IPS-18a (cell line): ENCODE results near the gene SMIM15.
"Not testable (repeated sequence)": the region's sequence is repeated elsewhere in the genome, so short reads cannot be mapped to it uniquely, and the experiment has no call there.

ENCODE experiments used
- H3K27ac ChIP-seq: one replicate; pipeline ENCODE4 v1.5.1; 2013; ENCODE audit warnings: low read length
- H3K27me3 ChIP-seq: one replicate; pipeline ENCODE4 v1.6.1; 2013; ENCODE audit warnings: mild to moderate bottlenecking, low read length; ENCODE audit not compliant: control insufficient read depth, insufficient read depth
- H3K36me3 ChIP-seq: one replicate; pipeline ENCODE4 v1.6.1; 2013; ENCODE audit warnings: low read depth, low read length; ENCODE audit not compliant: control insufficient read depth
- H3K4me1 ChIP-seq: one replicate; pipeline ENCODE4 v1.6.1; 2013; ENCODE audit warnings: low read depth, low read length; ENCODE audit not compliant: control insufficient read depth
- H3K4me3 ChIP-seq: one replicate; pipeline ENCODE4 v1.5.1; 2013; ENCODE audit warnings: low read length
- H3K9ac ChIP-seq: one replicate; pipeline ENCODE4 v1.6.1; 2013; ENCODE audit warnings: mild to moderate bottlenecking, low read length, moderate library complexity
- H3K9me3 ChIP-seq: one replicate; pipeline ENCODE4 v1.6.1; 2013; ENCODE audit warnings: low read depth, low read length; ENCODE audit not compliant: control insufficient read depth

The SMIM15 gene

DNA sequence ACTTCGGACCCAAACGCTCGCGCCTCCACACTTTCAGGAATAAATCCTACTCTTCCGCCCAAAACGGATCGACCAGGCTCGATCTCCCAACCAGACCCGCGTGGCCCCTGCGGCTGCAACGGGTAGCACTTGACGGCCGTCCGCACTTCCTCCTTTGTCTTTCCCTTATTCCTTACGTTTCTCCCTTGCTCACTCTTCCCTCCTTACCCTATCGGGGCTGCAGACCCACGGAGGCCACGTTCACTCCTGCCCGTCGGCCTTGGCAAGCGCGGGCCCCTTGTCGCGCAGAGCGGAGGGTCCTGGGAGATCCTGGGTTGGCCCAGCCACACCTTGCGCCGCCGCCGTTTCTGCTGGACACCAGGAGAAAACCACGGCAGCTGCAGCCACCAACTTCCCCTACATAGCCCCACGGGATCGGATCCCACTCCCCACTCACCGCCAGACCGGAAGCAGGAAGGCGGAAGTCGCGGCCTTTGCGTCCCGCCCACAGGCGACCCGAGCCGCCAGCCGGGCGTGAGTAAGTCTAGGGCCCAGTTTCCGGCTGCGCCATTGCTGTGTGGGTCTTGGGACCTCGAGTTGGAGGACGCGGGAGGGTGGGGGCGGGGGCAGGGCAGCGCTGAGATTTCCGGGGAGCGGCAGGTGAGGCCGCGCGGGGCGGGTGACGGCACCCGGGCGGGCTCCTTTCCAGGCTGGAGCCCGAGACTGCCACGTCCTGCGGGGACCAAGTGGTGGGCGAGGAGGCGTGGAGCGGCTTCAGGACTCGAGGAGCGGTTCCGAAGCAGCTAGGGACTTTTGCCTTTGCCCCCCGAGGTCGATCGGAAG, at the start of gene SMIM15:
Gene SMIM15 (minus strand): TSS at position 459 of the 822 bp plus-strand sequence. CDS start 2,297 bp downstream, outside the sequence.
- H3K36me3 ChIP-seq: peaks cover 27% of the 10 kb centered on the region
- peaks cover 8% of the 10 kb centered on the region for H3K4me1 ChIP-seq
- peak within 1 kb of the TSS; percentile 86 for H3K9ac ChIP-seq
- peak within 1 kb of the TSS; percentile 80 for H3K27ac ChIP-seq
- no peaks in the 10 kb centered on the region for H3K9me3 ChIP-seq
- no peaks in the 10 kb centered on the region for H3K27me3 ChIP-seq
- H3K4me3 ChIP-seq: peak within 1 kb of the TSS; percentile 73

- Histone ChIP-seq H3K27ac (no peak overlapping the region), H3K36me3 (no peaks in the 10 kb centered on the region), H3K4me3 (no peak overlapping the region), H3K27me3 (no peaks in the 10 kb centered on the region), H3K9ac (no peak overlapping the region), H3K9me3 (peaks cover 8% of the 10 kb centered on the region), H3K4me1 (no peaks in the 10 kb centered on the region)
These were observed 45.6 kb upstream of the SMIM15 start for GRCh38 chr5:61207884-61208283.

DNA sequence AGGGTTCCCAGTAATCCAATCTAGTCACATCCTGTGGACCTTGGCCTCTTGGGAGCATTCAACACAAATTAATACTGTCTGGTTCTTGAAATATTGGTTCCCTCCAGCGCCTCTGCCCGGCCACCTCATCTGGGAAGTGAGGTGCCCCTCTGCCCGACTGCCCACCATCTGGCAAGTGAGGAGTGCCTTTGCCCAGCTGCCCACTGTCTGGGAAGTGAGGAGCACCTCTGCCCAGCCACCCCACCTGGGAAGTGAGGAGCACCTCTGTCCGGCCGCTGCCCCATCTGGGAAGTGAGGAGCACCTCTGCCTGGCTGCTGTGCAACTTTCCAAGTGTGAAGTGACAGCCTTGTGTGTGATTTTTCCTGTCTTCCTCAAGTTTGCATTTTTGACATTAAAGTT, 42.7 kb upstream of the SMIM15 start:
- Histone ChIP-seq H3K9me3 (peaks cover 8% of the 10 kb centered on the region), H3K27me3 (no peaks in the 10 kb centered on the region), H3K4me3 (no peak overlapping the region), H3K36me3 (no peaks in the 10 kb centered on the region), H3K27ac (no peak overlapping the region), H3K9ac (no peak overlapping the region), H3K4me1 (no peaks in the 10 kb centered on the region)

GRCh38 chr5:61202213-61202612, 39.9 kb upstream of the SMIM15 start:
- Histone ChIP-seq H3K36me3 (no peaks in the 10 kb centered on the region), H3K4me3 (no peak overlapping the region), H3K9ac (no peak overlapping the region), H3K27me3 (no peaks in the 10 kb centered on the region), H3K27ac (no peak overlapping the region), H3K9me3 (no peaks in the 10 kb centered on the region), H3K4me1 (no peaks in the 10 kb centered on the region)

GRCh38 chr5:61200582-61201155, 38.4 kb upstream of the SMIM15 start:
- Histone ChIP-seq H3K27ac (no peak overlapping the region), H3K27me3 (no peaks in the 10 kb centered on the region), H3K36me3 (no peaks in the 10 kb centered on the region), H3K4me3 (no peak overlapping the region), H3K4me1 (no peaks in the 10 kb centered on the region), H3K9ac (no peak overlapping the region), H3K9me3 (no peaks in the 10 kb centered on the region)

DNA sequence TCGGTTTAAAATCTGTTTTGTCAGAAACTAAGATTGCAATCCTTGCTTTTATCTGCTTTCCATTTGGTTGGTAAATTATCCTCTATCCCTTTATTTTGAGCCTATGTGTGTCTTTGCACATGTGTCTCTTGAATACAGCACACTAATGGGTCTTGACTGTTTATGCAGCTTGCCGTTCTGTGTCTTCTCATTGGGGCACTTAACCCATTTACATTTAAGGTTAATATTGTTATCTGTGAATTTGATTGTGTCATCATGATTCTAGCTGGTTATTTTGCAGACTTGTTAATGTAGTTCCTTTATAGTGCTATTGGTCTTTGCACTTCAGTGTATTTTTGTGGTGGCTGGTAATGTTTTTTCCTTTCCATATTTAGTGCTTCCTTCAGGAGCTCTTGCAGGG, 36.3 kb upstream of the SMIM15 start:
- Histone ChIP-seq H3K9me3 (no peaks in the 10 kb centered on the region), H3K4me3 (no peak overlapping the region), H3K4me1 (no peaks in the 10 kb centered on the region), H3K9ac (no peak overlapping the region), H3K27me3 (no peaks in the 10 kb centered on the region), H3K27ac (no peak overlapping the region), H3K36me3 (no peaks in the 10 kb centered on the region)

DNA sequence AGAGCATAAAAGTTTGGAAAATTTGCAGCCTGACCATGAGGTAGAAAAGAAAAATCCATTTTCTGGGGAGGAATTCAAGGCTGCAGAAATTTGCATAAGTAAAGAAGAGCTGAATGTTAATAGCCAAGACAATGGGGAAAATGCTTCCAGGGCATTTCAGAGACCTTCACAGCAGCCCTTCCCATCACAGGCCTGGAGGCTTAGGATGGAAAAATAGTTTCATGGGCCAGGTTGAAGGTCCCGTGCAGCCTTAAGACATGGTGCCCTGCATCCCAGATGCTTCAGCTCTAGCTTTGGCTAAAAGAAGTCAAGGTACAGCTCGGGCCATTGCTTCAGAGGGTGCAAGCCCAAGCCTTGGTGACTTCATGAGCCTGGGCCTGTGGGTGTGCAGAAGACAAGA, 25.6 kb upstream of the SMIM15 start:
- H3K4me1 ChIP-seq: peaks cover 12% of the 10 kb centered on the region
- not testable (repeated sequence) for H3K27ac ChIP-seq, H3K36me3 ChIP-seq, H3K9me3 ChIP-seq, H3K27me3 ChIP-seq, H3K4me3 ChIP-seq, H3K9ac ChIP-seq

DNA sequence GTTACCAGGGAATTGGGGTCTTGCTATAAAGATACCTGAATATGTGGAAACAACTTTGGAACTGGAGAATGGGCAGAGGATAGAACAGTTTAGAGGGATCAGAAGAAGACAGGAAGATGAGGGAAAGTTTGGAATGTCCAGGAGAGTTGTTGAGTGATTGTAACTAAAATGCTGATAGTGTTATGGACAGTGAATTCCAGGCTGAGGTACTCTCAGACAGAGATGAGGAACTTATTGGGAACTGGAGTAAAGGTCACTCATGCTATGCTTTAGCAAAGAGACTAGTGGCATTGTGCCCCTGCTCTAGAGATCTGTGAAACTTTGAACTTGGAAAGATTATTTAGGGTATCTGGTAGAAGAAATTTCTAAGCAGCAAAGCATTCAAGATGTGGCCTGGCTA, 25.1 kb upstream of the SMIM15 start:
- H3K9me3 ChIP-seq, H3K27ac ChIP-seq, H3K36me3 ChIP-seq, H3K9ac ChIP-seq, H3K4me3 ChIP-seq, H3K27me3 ChIP-seq: not testable (repeated sequence)
- H3K4me1 ChIP-seq: peaks cover 12% of the 10 kb centered on the region

DNA sequence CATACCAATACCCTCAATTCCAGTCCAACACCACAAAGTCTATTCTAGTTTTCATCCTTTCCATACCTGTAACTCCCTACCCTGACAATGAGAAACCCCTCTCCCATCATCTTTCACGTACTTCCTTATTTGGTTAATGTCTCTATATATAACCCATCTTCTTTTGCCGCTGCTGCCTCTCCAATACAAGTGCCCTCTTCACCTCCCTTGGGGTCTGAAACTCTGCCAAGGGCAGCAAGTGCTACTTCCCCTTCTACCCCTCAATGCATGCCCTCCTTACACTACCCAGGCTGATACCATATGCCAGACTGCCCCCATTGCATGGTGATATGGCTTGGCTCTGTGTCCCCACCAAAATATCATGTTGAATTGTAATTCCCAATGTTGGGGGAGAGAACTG, 24.4 kb upstream of the SMIM15 start:
- peaks cover 12% of the 10 kb centered on the region for H3K4me1 ChIP-seq
- no peaks in the 10 kb centered on the region for H3K9me3 ChIP-seq
- H3K9ac ChIP-seq: no peak overlapping the region
- no peaks in the 10 kb centered on the region for H3K36me3 ChIP-seq
- no peak overlapping the region for H3K27ac ChIP-seq
- no peaks in the 10 kb centered on the region for H3K27me3 ChIP-seq
- H3K4me3 ChIP-seq: no peak overlapping the region

GRCh38 chr5:61184708-61185107, 22.4 kb upstream of the SMIM15 start:
- Histone ChIP-seq H3K36me3 (no peaks in the 10 kb centered on the region), H3K4me3 (no peak overlapping the region), H3K4me1 (peaks cover 12% of the 10 kb centered on the region), H3K9ac (no peak overlapping the region), H3K27ac (no peak overlapping the region), H3K27me3 (no peaks in the 10 kb centered on the region), H3K9me3 (no peaks in the 10 kb centered on the region)

DNA sequence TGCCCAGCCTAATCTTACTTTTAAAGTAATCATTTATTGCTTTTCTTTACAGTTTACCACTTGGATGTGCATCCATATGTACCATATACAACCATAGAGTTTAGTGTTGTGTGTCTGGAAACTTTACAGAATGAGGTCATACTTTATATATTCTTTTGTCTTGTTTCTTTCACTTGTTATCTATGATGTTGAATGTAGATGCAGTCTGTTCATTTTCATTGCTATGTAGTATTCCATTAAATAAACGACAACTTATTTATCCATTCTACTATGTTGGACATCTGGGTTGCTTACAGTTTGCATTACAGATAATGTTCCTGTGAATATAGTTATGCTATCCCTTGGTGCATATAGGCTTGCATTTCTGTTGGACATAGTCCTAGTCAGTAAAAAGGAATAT, 21.3 kb upstream of the SMIM15 start:
- Histone ChIP-seq H3K9ac (no peak overlapping the region), H3K27ac (no peak overlapping the region), H3K27me3 (no peaks in the 10 kb centered on the region), H3K4me1 (peaks cover 12% of the 10 kb centered on the region), H3K36me3 (no peaks in the 10 kb centered on the region), H3K9me3 (no peaks in the 10 kb centered on the region), H3K4me3 (no peak overlapping the region)

DNA sequence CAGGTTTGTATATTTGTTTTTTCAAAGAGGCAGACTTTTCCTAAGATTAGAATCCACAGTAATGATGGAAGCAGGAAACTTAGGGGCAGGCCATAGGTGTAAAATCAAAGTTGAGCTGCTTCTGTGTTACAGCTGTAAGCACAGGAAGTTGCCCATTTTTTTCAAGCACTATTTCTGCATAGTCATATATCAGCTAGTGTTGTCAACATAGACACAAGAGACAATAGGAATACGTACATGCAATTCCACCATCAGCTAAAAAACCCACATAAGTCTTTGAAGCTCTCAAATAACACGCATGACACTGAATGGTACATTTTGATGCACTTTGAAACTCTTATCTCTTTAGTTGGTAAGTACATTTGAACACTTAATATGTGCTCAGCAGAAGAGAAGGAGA, 20.2 kb upstream of the SMIM15 start:
- Histone ChIP-seq H3K36me3 (no peaks in the 10 kb centered on the region), H3K4me3 (no peak overlapping the region), H3K27me3 (no peaks in the 10 kb centered on the region), H3K27ac (no peak overlapping the region), H3K9ac (no peak overlapping the region), H3K4me1 (peaks cover 3% of the 10 kb centered on the region), H3K9me3 (no peaks in the 10 kb centered on the region)
